Spinal cord (tissue), 10 donors: Measurements from ENCODE around the gene HBS1L. TPM values are rescaled to one million over a fixed set of nuclear protein-coding genes. Genes with fewer than 3 reads are reported as not detected.

Experiments
- DNase-seq, 6 donors: peaks; one replicate each; pipeline versions ENCODE4 v3.0.0 to v3.0.0-alpha.2; 2013 to 2015; ENCODE audit warnings: low spot score in 6 of 6, low read depth in 4 of 6
- H3K27ac ChIP-seq: one replicate; pipeline ENCODE4 v1.5.1; 2013; ENCODE audit warnings: low read depth, low read length, control low read depth
- H3K27me3 ChIP-seq: one replicate; pipeline ENCODE4 v1.6.1; 2013; ENCODE audit warnings: low read length; ENCODE audit not compliant: control insufficient read depth, insufficient read depth
- H3K36me3 ChIP-seq: one replicate; pipeline ENCODE4 v1.6.1; 2013; ENCODE audit warnings: low read length; ENCODE audit not compliant: control insufficient read depth, insufficient read depth
- H3K4me1 ChIP-seq: one replicate; pipeline ENCODE4 v1.6.1; 2013; ENCODE audit warnings: low read length; ENCODE audit not compliant: control insufficient read depth, insufficient read depth
- H3K4me3 ChIP-seq: one replicate; pipeline ENCODE4 v1.5.1; 2013; ENCODE audit warnings: low read depth, low read length, control low read depth
- H3K9me3 ChIP-seq: one replicate; pipeline ENCODE4 v1.6.1; 2013; ENCODE audit warnings: low read length; ENCODE audit not compliant: control insufficient read depth, insufficient read depth
- WGBS: methylation state at CpG from one replicate; pipeline ENCODE4 v1.1.5; 2013; ENCODE audit warnings: missing lambda C conversion rate; ENCODE audit not compliant: insufficient coverage; 5-methylcytosine and 5-hydroxymethylcytosine counted together
- polyA plus RNA-seq, 2 donors: library from polyadenylated mRNA; unstranded; fragments of 120-200 nt; gene quantifications; one replicate each; pipeline ENCODE4 v1.2.1, GENCODE V29; 2013; ENCODE audit not compliant: insufficient read length in 2 of 2
- total RNA-seq, 2 donors: library from RNA; depleted of rRNA in 1 of 2; stranded (reverse); fragments of 120-200 nt in 1 of 2; fragments of >200 nt in 1 of 2; gene quantifications; one replicate each; pipeline versions ENCODE4 v1.2.3 to v1.2.4, GENCODE V29; 2013 to 2014
- donor health status: healthy.

The HBS1L gene
- total and polyA plus RNA-seq, 4 donors = 63.7 to 121 (median 89.1) TPM

GRCh38 chr6:134995536-134995935 is 59.1 kb downstream of the HBS1L start:
- Histone ChIP-seq H3K4me3 (no peak overlapping the region), H3K27ac (no peak overlapping the region), H3K9me3 (no peaks in the 10 kb centered on the region), H3K27me3 (no peaks in the 10 kb centered on the region), H3K4me1 (no peaks in the 10 kb centered on the region), H3K36me3 (peaks cover 2% of the 10 kb centered on the region)
- no peak for DNase-seq
- no CpG with 5 or more reads among the region's 1 CpG for WGBS

GRCh38 chr6:134994431-134994830 is 60.2 kb downstream of the HBS1L start:
- peaks cover 5% of the 10 kb centered on the region for H3K36me3 ChIP-seq
- H3K4me3 ChIP-seq = no peak overlapping the region
- no peak for DNase-seq
- H3K9me3 ChIP-seq = no peaks in the 10 kb centered on the region
- H3K4me1 ChIP-seq = no peaks in the 10 kb centered on the region
- no peaks in the 10 kb centered on the region for H3K27me3 ChIP-seq
- no peak overlapping the region for H3K27ac ChIP-seq

- H3K27me3 ChIP-seq = no peaks in the 10 kb centered on the region
These were observed 62.5 kb downstream of the HBS1L start for GRCh38 chr6:134992155-134992554.

GRCh38 chr6:134990262-134990661 is 64.4 kb downstream of the HBS1L start:
- Histone ChIP-seq H3K9me3 (no peaks in the 10 kb centered on the region), H3K4me1 (no peaks in the 10 kb centered on the region), H3K36me3 (peaks cover 5% of the 10 kb centered on the region), H3K4me3 (no peak overlapping the region), H3K27me3 (no peaks in the 10 kb centered on the region), H3K27ac (no peak overlapping the region)
- DNase-seq = no peak
- WGBS = no CpG with 5 or more reads among the region's 3 CpGs

More at GRCh38 chr6:134992155-134992554, 62.5 kb downstream of the HBS1L start:
- no peaks in the 10 kb centered on the region for H3K9me3 ChIP-seq
- WGBS = 100% methylated on average over 4 of the region's 6 CpGs
- H3K36me3 ChIP-seq = peaks cover 5% of the 10 kb centered on the region
- no peak overlapping the region for H3K27ac ChIP-seq
- H3K4me1 ChIP-seq = no peaks in the 10 kb centered on the region
- no peak for DNase-seq
- H3K4me3 ChIP-seq = no peak overlapping the region

- H3K4me1 ChIP-seq = no peaks in the 10 kb centered on the region
- DNase-seq = no peak
- H3K27ac ChIP-seq = no peak overlapping the region
- H3K4me3 ChIP-seq = no peak overlapping the region
- WGBS = 33% methylated on average over 1 of the region's 1 CpG
- H3K27me3 ChIP-seq = no peaks in the 10 kb centered on the region
- H3K9me3 ChIP-seq = no peaks in the 10 kb centered on the region
- H3K36me3 ChIP-seq = peaks cover 7% of the 10 kb centered on the region
These were observed 69.8 kb downstream of the HBS1L start for GRCh38 chr6:134984821-134985220.

- H3K36me3 ChIP-seq = peaks cover 7% of the 10 kb centered on the region
- 90% methylated on average over 2 of the region's 2 CpGs for WGBS
- H3K4me3 ChIP-seq = no peak overlapping the region
- no peak overlapping the region for H3K27ac ChIP-seq
- H3K4me1 ChIP-seq = no peaks in the 10 kb centered on the region
- H3K9me3 ChIP-seq = no peaks in the 10 kb centered on the region
- no peaks in the 10 kb centered on the region for H3K27me3 ChIP-seq
- DNase-seq = no peak
These were observed 70.8 kb downstream of the HBS1L start for GRCh38 chr6:134983823-134984222.

GRCh38 chr6:134982161-134982560 is 72.5 kb downstream of the HBS1L start:
- no peak for DNase-seq
- no peaks in the 10 kb centered on the region for H3K4me1 ChIP-seq
- no peaks in the 10 kb centered on the region for H3K9me3 ChIP-seq
- H3K27me3 ChIP-seq = no peaks in the 10 kb centered on the region
- H3K36me3 ChIP-seq = peaks cover 7% of the 10 kb centered on the region
- H3K27ac ChIP-seq = no peak overlapping the region
- no peak overlapping the region for H3K4me3 ChIP-seq
- 93% methylated on average over 2 of the region's 3 CpGs for WGBS

- Histone ChIP-seq H3K4me1 (no peaks in the 10 kb centered on the region), H3K9me3 (no peaks in the 10 kb centered on the region), H3K27ac (no peak overlapping the region), H3K4me3 (no peak overlapping the region), H3K36me3 (peaks cover 7% of the 10 kb centered on the region), H3K27me3 (no peaks in the 10 kb centered on the region)
- DNase-seq = no peak
- no CpG with 5 or more reads among the region's 1 CpG for WGBS
These were observed 73.8 kb downstream of the HBS1L start for GRCh38 chr6:134980846-134981245.

- peaks cover 2% of the 10 kb centered on the region for H3K9me3 ChIP-seq
- no peak overlapping the region for H3K27ac ChIP-seq
- no peak overlapping the region for H3K4me3 ChIP-seq
- no peak for DNase-seq
- H3K4me1 ChIP-seq = no peaks in the 10 kb centered on the region
- no CpG with 5 or more reads among the region's 6 CpGs for whole genome bisulfite sequencing
- no peaks in the 10 kb centered on the region for H3K27me3 ChIP-seq
- H3K36me3 ChIP-seq = peaks cover 7% of the 10 kb centered on the region
These were observed 75.5 kb downstream of the HBS1L start for GRCh38 chr6:134979142-134979541.

- peaks cover 2% of the 10 kb centered on the region for H3K9me3 ChIP-seq
- no peaks in the 10 kb centered on the region for H3K27me3 ChIP-seq
- no CpG with 5 or more reads among the region's 1 CpG for WGBS
- H3K4me1 ChIP-seq = no peaks in the 10 kb centered on the region
- H3K4me3 ChIP-seq = no peak overlapping the region
- no peak for DNase-seq
- H3K27ac ChIP-seq = no peak overlapping the region
- peaks cover 3% of the 10 kb centered on the region for H3K36me3 ChIP-seq
These were observed 80.3 kb downstream of the HBS1L start for GRCh38 chr6:134974370-134974769.
